NB4 (cell line): ENCODE data around the gene LILRB2.

ENCODE experiments used
- DNase-seq: peaks from one replicate; pipeline ENCODE4 v3.0.0; 2010; ENCODE audit warnings: low read depth
- H3K4me3 ChIP-seq: one replicate; pipeline ENCODE4 v1.5.1; 2011; ENCODE audit warnings: mild to moderate bottlenecking, low read depth, low read length, moderate library complexity
- MYC ChIP-seq: IDR thresholded peaks from 2 replicates; pipeline ENCODE4 v1.6.1; 2011; ENCODE audit warnings: low read depth, low read length
- POLR2A ChIP-seq: IDR thresholded peaks from 2 replicates; pipeline ENCODE4 v1.6.1; 2011; ENCODE audit warnings: mild to moderate bottlenecking; ENCODE audit not compliant: insufficient read length; ENCODE audit errors: extremely low read depth
- TF ChIP-seq, protein P1 (sequence below): IDR thresholded peaks from 2 replicates; pipeline ENCODE4 v1.6.1; 2011; ENCODE audit warnings: low read depth, low read length
- TF ChIP-seq, protein P2 (sequence below): IDR thresholded peaks from one replicate; pipeline ENCODE4 v1.5.1; 2012; ENCODE audit warnings: low read depth, low read length

Gene LILRB2

DNA sequence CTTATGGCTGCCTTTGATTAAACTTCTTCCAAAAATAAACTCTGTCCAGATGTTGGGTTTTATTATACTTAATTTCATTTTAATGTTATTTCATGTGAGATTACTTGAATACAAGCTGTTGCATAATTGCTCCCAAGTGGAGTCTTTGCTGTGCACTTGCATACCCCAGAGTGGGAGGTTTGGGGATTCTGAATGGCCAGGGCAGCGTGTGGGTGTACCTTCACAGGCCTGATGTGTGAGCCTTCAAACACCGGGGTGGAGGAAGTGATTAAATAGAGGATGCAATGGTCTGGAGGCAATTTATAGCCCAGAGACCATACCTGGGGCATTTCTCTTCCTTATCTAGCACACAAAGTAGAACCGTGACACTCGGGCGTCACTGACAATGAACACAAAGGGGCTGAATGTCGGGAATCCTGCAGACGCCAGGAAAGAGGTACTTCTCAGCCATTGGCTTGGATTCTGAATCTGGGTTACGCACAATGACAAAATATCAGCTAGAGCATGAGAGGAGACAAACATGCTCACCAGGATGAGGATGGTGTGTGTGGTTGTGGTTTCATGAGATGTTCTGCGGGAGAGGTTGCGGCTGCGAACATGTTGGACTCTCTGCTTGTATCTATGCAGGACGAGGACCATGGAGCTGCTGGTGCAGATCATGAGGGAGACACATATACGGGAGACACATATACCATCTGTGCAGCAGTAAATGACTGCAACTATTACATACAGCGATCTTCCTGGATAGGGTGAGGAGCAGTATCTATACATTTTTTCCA lies 39.2 kb upstream of the LILRB2 start:
- DNase-seq, result no peak
- no peak overlapping the region for H3K4me3 ChIP-seq

DNA sequence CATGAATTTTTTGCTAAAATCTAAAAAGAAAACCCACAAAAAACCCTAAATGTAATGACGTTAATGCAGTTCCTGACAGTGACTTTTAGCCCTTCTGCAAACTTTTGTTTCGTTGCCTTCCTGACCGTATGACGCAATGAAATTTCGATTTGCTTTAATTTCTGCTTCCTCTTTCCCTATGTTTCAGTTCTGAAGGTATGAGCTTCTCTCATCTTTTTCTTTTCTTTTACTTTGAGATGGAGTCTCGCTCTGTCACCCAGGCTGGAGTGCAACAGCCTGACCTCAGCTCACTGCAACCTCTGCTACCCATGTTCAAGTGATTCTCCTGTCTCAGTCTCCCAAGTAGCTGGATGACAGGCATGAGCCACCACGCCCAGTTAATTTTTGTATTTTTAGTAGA lies 38.1 kb upstream of the LILRB2 start:
- no peak overlapping the region for H3K4me3 ChIP-seq
- DNase-seq, result peak; percentile 53
- TF ChIP-seq, protein P1, sequence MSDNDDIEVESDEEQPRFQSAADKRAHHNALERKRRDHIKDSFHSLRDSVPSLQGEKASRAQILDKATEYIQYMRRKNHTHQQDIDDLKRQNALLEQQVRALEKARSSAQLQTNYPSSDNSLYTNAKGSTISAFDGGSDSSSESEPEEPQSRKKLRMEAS, result no peak
- TF ChIP-seq MYC (no peak), POLR2A (no peak)
- TF ChIP-seq, protein P2, sequence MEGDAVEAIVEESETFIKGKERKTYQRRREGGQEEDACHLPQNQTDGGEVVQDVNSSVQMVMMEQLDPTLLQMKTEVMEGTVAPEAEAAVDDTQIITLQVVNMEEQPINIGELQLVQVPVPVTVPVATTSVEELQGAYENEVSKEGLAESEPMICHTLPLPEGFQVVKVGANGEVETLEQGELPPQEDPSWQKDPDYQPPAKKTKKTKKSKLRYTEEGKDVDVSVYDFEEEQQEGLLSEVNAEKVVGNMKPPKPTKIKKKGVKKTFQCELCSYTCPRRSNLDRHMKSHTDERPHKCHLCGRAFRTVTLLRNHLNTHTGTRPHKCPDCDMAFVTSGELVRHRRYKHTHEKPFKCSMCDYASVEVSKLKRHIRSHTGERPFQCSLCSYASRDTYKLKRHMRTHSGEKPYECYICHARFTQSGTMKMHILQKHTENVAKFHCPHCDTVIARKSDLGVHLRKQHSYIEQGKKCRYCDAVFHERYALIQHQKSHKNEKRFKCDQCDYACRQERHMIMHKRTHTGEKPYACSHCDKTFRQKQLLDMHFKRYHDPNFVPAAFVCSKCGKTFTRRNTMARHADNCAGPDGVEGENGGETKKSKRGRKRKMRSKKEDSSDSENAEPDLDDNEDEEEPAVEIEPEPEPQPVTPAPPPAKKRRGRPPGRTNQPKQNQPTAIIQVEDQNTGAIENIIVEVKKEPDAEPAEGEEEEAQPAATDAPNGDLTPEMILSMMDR, result no peak

More for the DNA sequence above, 39.2 kb upstream of the LILRB2 start:
- no peak for TF ChIP-seq POLR2A
- TF ChIP-seq MYC, result no peak
- TF ChIP-seq, protein P2, result no peak
- TF ChIP-seq, protein P1, result no peak

DNA sequence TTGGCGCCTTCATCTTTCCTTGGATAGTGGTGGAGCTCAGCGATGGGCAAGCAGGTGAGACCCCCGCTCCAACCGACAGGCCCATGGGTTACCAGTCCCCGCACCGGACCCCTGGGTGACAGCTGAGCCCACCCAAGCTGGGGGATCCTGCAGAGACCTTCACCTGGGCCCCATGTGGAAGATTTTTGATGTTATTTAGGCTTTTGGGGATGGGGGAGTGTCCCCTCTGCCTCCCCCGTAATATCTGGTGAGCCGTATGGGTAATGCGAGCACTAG lies 37.0 kb upstream of the LILRB2 start:
- no peak for DNase-seq
- TF ChIP-seq POLR2A, result no peak
- no peak overlapping the region for H3K4me3 ChIP-seq

DNA sequence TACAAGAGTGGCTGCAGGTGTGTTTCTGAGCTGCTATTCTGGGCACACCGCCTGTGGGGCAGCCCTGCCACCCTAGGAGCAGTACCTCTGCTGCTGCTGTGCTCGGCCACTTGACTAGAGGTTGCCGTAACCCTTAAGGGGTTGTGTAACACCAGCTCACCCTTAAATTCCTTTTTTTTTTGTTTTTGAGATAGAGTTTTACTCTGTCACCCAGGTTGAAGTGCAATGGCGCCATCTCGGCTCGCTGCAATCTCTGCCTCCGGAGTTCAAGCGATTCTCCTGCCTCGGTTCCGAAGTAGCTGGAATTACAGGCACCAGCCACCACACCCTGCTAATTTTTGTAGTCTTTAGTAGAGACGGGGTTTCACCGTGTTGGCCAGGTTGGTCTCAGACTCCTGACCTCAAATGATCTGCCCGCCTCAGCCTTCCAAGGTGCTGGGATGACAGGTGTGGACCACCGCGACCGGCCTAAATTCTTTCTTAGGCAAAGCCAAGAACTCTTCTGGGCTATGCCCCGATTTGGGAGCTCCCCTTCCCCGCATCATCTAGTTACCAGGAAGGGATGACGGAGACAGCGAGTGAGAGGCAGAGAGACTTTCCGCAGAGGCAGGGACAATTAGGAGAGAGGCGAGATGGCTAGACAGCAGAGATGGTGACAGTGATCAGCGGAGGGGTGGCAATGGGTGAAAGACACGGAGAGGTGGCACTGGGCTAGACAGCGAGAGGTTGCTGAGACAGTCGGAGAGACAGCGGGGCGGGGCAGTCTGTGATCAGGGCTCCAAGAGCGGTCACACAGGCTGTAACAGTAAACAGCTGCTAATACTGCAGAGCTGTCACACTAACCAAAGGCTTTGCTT lies 36.4 kb upstream of the LILRB2 start:
- TF ChIP-seq MYC (no peak), POLR2A (no peak)
- TF ChIP-seq, protein P1, result no peak
- TF ChIP-seq, protein P2, result no peak
- no peak for DNase-seq
- no peak overlapping the region for H3K4me3 ChIP-seq

DNA sequence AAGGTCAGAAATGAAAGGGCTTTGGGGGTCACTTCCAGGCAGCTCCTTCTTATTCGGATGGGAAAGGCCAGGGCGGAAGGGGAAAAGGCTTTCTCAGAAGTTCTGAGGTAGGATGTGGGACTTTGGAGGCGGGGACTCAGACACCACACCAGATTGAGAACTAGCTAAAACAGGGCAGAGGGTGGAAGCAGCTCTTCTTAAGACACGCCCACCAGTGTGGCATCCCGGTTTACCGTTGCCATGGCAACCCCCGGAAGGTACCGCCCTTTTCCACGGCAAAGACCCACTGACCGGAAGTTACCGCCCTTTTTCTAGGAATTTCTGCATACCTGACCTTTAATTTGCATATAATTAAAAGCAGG lies 35.8 kb upstream of the LILRB2 start:
- no peak for TF ChIP-seq MYC
- TF ChIP-seq, protein P2, result no peak
- DNase-seq, result no peak
- no peak overlapping the region for H3K4me3 ChIP-seq

DNA sequence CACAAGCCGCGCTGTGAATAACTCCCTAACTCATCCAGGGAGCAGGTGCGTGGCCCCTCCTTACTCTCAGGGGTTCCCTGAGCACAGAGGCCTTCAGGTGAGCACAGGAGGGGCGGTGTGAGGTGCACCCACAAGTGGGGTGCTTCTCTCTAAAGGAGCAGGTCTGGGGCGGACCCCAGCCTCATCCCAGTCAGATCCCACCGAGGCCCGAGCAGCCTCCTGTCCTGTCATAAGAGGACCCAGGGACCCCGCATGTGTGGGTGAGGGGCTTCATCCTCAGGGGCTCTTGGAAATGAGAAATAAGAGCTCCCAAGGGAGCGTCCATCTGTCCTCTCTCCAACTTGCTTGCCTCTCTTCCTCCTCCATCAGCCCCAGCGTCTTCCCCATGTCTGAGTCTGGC lies 35.0 kb upstream of the LILRB2 start:
- no peak for TF ChIP-seq POLR2A
- no peak for DNase-seq
- no peak overlapping the region for H3K4me3 ChIP-seq
